ENCODE data around the gene OLR1. TPM values are rescaled to one million over a fixed set of nuclear protein-coding genes. Genes with fewer than 3 reads are reported as not detected.

OLR1 gene
- total RNA-seq, 1 donor from 2014 or later = not detected

DNA sequence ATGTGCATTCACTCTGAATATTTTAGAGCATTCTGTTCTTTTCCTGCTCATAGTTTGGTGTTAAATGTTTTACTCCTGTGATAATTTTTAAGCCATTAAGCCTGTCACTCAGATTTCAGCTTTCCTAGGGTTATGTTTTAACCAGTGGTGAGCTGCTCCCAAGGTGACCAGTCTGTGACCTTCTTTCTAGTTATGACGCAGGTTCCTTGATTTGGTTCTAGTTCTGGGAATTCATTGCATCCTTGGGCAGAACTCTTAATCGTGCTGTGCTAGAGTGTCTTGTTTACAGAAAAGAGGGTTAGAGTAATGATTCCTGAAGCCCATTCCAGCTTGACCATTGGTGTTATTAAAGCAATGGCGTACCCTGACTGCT is 42.9 kb upstream of the OLR1 start:
- peak overlapping the region; percentile 7 for H3K27ac Mint-ChIP-seq (ENCODE audit: unreplicated experiment)
- peaks cover 13% of the 10 kb centered on the region for H3K9me3 Mint-ChIP-seq (ENCODE audit: unreplicated experiment)
- peaks cover 7% of the 10 kb centered on the region for H3K4me1 Mint-ChIP-seq (ENCODE audit: low read depth, unreplicated experiment)
- peaks cover 4% of the 10 kb centered on the region for H3K27me3 Mint-ChIP-seq (ENCODE audit: unreplicated experiment)
- H3K36me3 Mint-ChIP-seq (ENCODE audit: unreplicated experiment) = no peaks in the 10 kb centered on the region
- H3K4me3 Mint-ChIP-seq (ENCODE audit: unreplicated experiment) = peak overlapping the region; percentile 97
- TF ChIP-seq, protein P1, sequence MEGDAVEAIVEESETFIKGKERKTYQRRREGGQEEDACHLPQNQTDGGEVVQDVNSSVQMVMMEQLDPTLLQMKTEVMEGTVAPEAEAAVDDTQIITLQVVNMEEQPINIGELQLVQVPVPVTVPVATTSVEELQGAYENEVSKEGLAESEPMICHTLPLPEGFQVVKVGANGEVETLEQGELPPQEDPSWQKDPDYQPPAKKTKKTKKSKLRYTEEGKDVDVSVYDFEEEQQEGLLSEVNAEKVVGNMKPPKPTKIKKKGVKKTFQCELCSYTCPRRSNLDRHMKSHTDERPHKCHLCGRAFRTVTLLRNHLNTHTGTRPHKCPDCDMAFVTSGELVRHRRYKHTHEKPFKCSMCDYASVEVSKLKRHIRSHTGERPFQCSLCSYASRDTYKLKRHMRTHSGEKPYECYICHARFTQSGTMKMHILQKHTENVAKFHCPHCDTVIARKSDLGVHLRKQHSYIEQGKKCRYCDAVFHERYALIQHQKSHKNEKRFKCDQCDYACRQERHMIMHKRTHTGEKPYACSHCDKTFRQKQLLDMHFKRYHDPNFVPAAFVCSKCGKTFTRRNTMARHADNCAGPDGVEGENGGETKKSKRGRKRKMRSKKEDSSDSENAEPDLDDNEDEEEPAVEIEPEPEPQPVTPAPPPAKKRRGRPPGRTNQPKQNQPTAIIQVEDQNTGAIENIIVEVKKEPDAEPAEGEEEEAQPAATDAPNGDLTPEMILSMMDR (IDR thresholded peaks at IDR 0.05; ENCODE audit: partially characterized antibody, unreplicated experiment) = no peak
- no peak for DNase-seq

DNA sequence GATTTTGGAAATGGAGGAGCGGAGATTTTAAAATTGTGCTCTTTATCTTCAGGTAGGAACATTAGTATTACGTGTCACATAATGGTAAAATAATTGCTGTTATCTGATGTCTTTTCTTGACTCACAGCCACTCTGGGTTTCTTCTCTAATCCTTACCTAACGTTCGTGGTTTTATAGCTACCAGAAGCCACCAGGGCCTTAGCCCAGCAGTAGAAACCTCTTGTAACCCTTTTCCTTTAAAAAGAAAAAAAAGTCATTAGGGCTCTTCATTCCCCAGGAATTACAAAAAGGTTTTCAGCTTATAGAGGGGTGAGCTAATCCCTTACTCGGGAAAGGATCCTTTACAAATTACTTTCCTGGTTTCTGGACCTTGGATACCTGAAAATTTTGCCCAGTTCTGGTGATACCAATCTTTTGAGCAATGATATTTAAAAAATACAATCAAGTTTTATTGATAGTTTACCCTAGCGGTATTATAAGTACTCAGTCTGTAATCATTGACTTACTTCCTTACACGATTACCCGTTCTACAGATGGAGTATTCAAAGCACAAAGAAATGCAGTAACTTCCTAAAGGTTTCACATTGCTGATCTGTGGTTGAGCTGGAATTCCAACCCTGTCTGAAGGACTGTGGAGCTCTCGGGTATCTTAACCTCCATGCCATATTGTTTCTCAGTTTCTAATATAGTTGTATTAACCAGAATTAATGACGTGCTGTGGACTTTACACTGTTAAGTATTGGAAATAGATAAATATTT is 42.4 kb upstream of the OLR1 start:
- H3K27ac Mint-ChIP-seq (ENCODE audit: unreplicated experiment) = peak overlapping the region; percentile 95
- H3K4me3 Mint-ChIP-seq (ENCODE audit: unreplicated experiment) = peak overlapping the region; percentile 97
- peaks cover 4% of the 10 kb centered on the region for H3K27me3 Mint-ChIP-seq (ENCODE audit: unreplicated experiment)
- no peak for DNase-seq
- TF ChIP-seq, protein P1 (IDR thresholded peaks at IDR 0.05; ENCODE audit: partially characterized antibody, unreplicated experiment) = no peak
- H3K4me1 Mint-ChIP-seq (ENCODE audit: low read depth, unreplicated experiment) = peaks cover 7% of the 10 kb centered on the region
- H3K9me3 Mint-ChIP-seq (ENCODE audit: unreplicated experiment) = peaks cover 13% of the 10 kb centered on the region
- H3K36me3 Mint-ChIP-seq (ENCODE audit: unreplicated experiment) = no peaks in the 10 kb centered on the region

DNA sequence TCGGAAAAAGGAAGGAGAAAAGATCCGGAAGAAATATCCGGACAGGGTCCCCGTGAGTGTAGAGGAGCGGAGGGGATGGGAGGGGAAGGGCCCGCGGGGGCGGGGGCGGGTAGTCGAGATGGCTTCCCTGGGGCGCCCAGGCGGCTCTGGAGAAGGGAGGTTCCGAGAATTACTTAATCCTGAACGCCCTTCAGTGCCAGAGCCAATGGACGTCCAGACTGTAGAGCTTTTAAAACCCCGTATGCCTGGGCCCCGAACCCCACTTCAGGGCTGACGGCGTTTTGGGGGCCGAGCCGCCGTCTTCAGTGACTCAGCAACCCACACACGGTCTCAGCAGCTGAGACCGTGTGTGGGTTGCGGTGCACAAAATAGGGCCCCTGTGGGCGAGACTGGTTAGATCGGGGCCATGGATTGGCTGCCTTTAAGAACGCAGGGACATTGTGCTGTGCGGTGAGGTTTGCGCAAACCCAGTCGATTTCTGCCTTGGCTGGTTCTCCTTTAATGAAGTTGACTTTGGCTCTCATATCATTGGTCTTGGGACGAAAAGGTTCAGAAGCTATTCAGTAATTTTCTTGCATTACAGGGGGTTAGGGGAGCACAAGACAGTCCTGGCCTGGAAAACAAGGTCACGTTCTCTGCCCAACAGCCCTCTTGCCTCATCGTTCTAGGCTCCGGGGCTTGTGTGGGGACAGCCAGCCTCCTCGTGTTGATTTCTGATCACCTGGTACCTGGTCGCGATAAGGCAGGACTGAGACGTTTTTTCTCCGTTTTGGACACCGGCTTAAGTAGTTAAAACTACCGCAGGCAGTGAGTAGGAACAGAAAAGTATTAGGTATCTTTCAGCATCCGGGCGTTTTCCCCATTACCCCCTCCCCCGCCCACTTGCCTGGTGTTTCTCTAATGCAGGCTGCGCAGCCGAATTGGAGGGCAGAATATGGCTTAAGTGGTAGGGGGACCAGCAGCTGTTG is 41.5 kb upstream of the OLR1 start:
- peak overlapping the region; percentile 97 for H3K4me3 Mint-ChIP-seq (ENCODE audit: unreplicated experiment)
- peak overlapping the region; percentile 95 for H3K27ac Mint-ChIP-seq (ENCODE audit: unreplicated experiment)
- peaks cover 4% of the 10 kb centered on the region for H3K27me3 Mint-ChIP-seq (ENCODE audit: unreplicated experiment)
- H3K4me1 Mint-ChIP-seq (ENCODE audit: low read depth, unreplicated experiment) = peaks cover 7% of the 10 kb centered on the region
- H3K36me3 Mint-ChIP-seq (ENCODE audit: unreplicated experiment) = no peaks in the 10 kb centered on the region
- H3K9me3 Mint-ChIP-seq (ENCODE audit: unreplicated experiment) = peaks cover 13% of the 10 kb centered on the region
- TF ChIP-seq, protein P1 (IDR thresholded peaks at IDR 0.05; ENCODE audit: partially characterized antibody, unreplicated experiment) = no peak
- DNase-seq = peak; percentile 65

DNA sequence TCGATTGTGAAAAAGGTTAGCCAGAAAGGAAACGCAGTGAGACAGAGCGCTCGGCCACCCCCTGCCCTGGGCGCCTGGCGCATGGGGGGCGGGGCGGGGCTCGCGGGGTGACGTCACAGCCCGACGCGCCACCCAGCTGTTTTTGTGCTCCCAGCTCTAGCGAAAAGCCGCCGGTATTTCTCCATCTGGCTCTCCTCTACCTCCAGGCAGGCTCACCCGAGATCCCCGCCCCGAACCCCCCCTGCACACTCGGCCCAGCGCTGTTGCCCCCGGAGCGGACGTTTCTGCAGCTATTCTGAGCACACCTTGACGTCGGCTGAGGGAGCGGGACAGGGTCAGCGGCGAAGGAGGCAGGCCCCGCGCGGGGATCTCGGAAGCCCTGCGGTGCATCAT is 40.8 kb upstream of the OLR1 start, which contains the start of gene GABARAPL1:
Gene GABARAPL1 (plus strand): TSS at position 139 of the 393 bp plus-strand sequence. CDS start 253 bp downstream, at position 392.
- Mint-ChIP-seq H3K9me3 (ENCODE audit: unreplicated experiment) (peaks cover 13% of the 10 kb centered on the region), H3K27me3 (ENCODE audit: unreplicated experiment) (peaks cover 4% of the 10 kb centered on the region), H3K4me1 (ENCODE audit: low read depth, unreplicated experiment) (peaks cover 7% of the 10 kb centered on the region), H3K27ac (ENCODE audit: unreplicated experiment) (peak within 1 kb of the TSS; percentile 95), H3K4me3 (ENCODE audit: unreplicated experiment) (peak within 1 kb of the TSS; percentile 97), H3K36me3 (ENCODE audit: unreplicated experiment) (no peaks in the 10 kb centered on the region)
- TF ChIP-seq, protein P1 (IDR thresholded peaks at IDR 0.05; ENCODE audit: partially characterized antibody, unreplicated experiment) = no peak
- DNase-seq = peak; percentile 84

All from glutamatergic neuron (in vitro differentiated cells).